ENCODE measurements around the gene MAP3K8.

- TF ChIP-seq POLR2A (IDR thresholded peaks at IDR 0.05), result no peak
- TF ChIP-seq CTCF (IDR thresholded peaks at IDR 0.05), result no peak
These were observed 29.4 kb upstream of the MAP3K8 start for GRCh38 chr10:30404540-30404939.

Data from testis (tissue), 2 donors.